HepG2 (cell line): ENCODE data around the gene SYTL5. TPM values are rescaled to one million over a fixed set of nuclear protein-coding genes. Genes with fewer than 3 reads are reported as not detected.

Experiments
- ATAC-seq: fragments of 200-7000 bp; cut with Tn5 transposase; 3 replicates; pipeline ENCODE4 v1.9.1; 2020; ENCODE audit warnings: mild to moderate bottlenecking, moderate library complexity
- BruUV-seq: library from RNA; stranded (reverse); fragments of 400-500 nt; replicated peaks from 2 replicates; lab custom pipeline; 2021; lab: Mats Ljungman, UMichigan
- CTCF ChIA-PET: fragments of 300-600 bp; formaldehyde crosslinking; extraction: SDS; loops from one replicate; lab custom pipeline; 2021; ENCODE audit warnings: low total read pairs, inconsistent platforms, low intra/inter-chr PET ratio; lab: Yijun Ruan, JAX
- POLR2A ChIA-PET: fragments of 350-600 bp; sonication (Branson Sonifier 250); formaldehyde crosslinking; loops from one replicate; lab custom pipeline; 2020; ENCODE audit warnings: antibody characterized with exemption, inconsistent platforms; lab: Yijun Ruan, JAX
- DNase-seq: peaks from one replicate; pipeline ENCODE4 v3.0.0-alpha.2; 2015; ENCODE audit warnings: low spot score
- FAIRE-seq: peaks from 3 replicates; lab custom pipeline; 2011; peaks lifted over from hg19 to GRCh38; lab: Jason Lieb, UNC
- H2AFZ ChIP-seq: one replicate; pipeline ENCODE4 v1.6.1; 2011; ENCODE audit warnings: low read length, inconsistent platforms
- H3K27ac ChIP-seq: fragments of 300-600 bp; 3 replicates; pipeline ENCODE4 v1.8.0; 2011; ENCODE audit warnings: mixed run types, mild to moderate bottlenecking, mixed read lengths, low read length, inconsistent platforms; ENCODE audit not compliant: insufficient read depth; ENCODE audit errors: extremely low read length
- H3K27me3 ChIP-seq, 2 experiments: fragments of 200-600 bp in 1 of 2; 2 replicates in 1 of 2; 3 replicates in 1 of 2; pipeline versions ENCODE4 v1.6.0 to v1.8.0; 2011; ENCODE audit warnings: low read length in 2 of 2, mild to moderate bottlenecking in 2 of 2, moderate library complexity in 2 of 2, inconsistent platforms in 1 of 2; ENCODE audit not compliant: insufficient read depth in 2 of 2, control insufficient read depth in 1 of 2
- H3K36me3 ChIP-seq, 2 experiments: fragments of 200-600 bp in 1 of 2; replicated peaks in 1 of 2; 2 replicates in 1 of 2; 3 replicates in 1 of 2; pipeline versions ENCODE4 v1.5.1 to v1.8.0; 2011; ENCODE audit warnings: low read length in 2 of 2, inconsistent platforms in 1 of 2; ENCODE audit not compliant: insufficient read depth in 2 of 2, control insufficient read depth in 1 of 2
- H3K4me1 ChIP-seq: 2 replicates; pipeline ENCODE4 v1.5.1; 2012; ENCODE audit warnings: low read length, inconsistent platforms; ENCODE audit not compliant: insufficient read depth
- H3K4me2 ChIP-seq: 2 replicates; pipeline ENCODE4 v1.6.0; 2011; ENCODE audit warnings: low read depth, low read length, inconsistent platforms
- H3K4me3 ChIP-seq, 3 experiments: fragments of 200-600 bp in 1 of 3; sonication (generic), shearing (Covaris generic) in 1 of 3; replicated peaks in 1 of 3; 2 replicates each; pipeline ENCODE4 v1.5.1; 2011 to 2016; ENCODE audit warnings: low read length in 3 of 3, inconsistent platforms in 2 of 3, low read depth in 2 of 3, mild to moderate bottlenecking in 2 of 3, control low read depth in 1 of 3, mixed read lengths in 1 of 3; ENCODE audit not compliant: insufficient read depth in 1 of 3
- H3K79me2 ChIP-seq: one replicate; pipeline ENCODE4 v1.6.1; 2011; ENCODE audit warnings: low read length, inconsistent platforms; ENCODE audit not compliant: insufficient read depth
- H3K9ac ChIP-seq: 2 replicates; pipeline ENCODE4 v1.6.0; 2011; ENCODE audit warnings: mild to moderate bottlenecking, low read depth, low read length, inconsistent platforms; ENCODE audit not compliant: insufficient read depth
- H3K9me3 ChIP-seq: 2 replicates; pipeline ENCODE4 v1.5.1; 2012; ENCODE audit warnings: mild to moderate bottlenecking, low read length
- H4K20me1 ChIP-seq: 2 replicates; pipeline ENCODE4 v1.6.0; 2011; ENCODE audit warnings: inconsistent platforms, mild to moderate bottlenecking, low read length, moderate library complexity; ENCODE audit not compliant: insufficient read depth
- CREB1 ChIP-seq, 2 experiments: fragments of 450-650 bp in 1 of 2; IDR thresholded peaks; 2 replicates each; pipeline ENCODE4 v1.6.1; 2016 to 2017; ENCODE audit warnings: control low read depth in 1 of 2, mild to moderate bottlenecking in 1 of 2, missing compliant biosample characterization in 1 of 2, missing genetic modification characterization in 1 of 2
- ETS1 ChIP-seq: sonication (generic); formaldehyde crosslinking; IDR thresholded peaks from 2 replicates; pipeline ENCODE4 v1.4.0; 2020; ENCODE audit warnings: missing genetic modification reagents
- MAFK ChIP-seq, 2 experiments: IDR thresholded peaks in 1 of 2; conservative IDR thresholded peaks in 1 of 2; 2 replicates each; pipeline ENCODE4 v1.6.1; 2011; ENCODE audit warnings: improper control_type of control experiment in 2 of 2, low read length in 2 of 2
- MBD4 ChIP-seq: IDR thresholded peaks from 2 replicates; pipeline ENCODE4 v1.6.1; 2012; ENCODE audit warnings: low read length, inconsistent platforms, borderline replicate concordance
- NAIF1 ChIP-seq: sonication (generic); formaldehyde crosslinking; IDR thresholded peaks from 2 replicates; pipeline ENCODE4 v1.5.0; 2020; ENCODE audit warnings: mild to moderate bottlenecking, missing genetic modification reagents, borderline replicate concordance
- NFE2L1 ChIP-seq: sonication (generic); formaldehyde crosslinking; IDR thresholded peaks from 2 replicates; pipeline ENCODE4 v1.4.0; 2020; ENCODE audit warnings: missing genetic modification reagents, mild to moderate bottlenecking, borderline replicate concordance
- PHF5A ChIP-seq: IDR thresholded peaks from one replicate; pipeline ENCODE4 v1.6.1; 2018; ENCODE audit warnings: low read depth, missing genetic modification reagents; ENCODE audit not compliant: unreplicated experiment
- PHF8 ChIP-seq: sonication (generic); formaldehyde crosslinking; IDR thresholded peaks from 2 replicates; pipeline ENCODE4 v1.5.0; 2020; ENCODE audit warnings: missing genetic modification reagents
- PITX1 ChIP-seq: sonication (generic); formaldehyde crosslinking; IDR thresholded peaks from 2 replicates; pipeline ENCODE4 v1.5.1; 2020; ENCODE audit warnings: mild to moderate bottlenecking, missing genetic modification reagents
- REXO4 ChIP-seq: sonication (generic); formaldehyde crosslinking; IDR thresholded peaks from 2 replicates; pipeline ENCODE4 v1.8.0; 2022; ENCODE audit warnings: missing genetic modification reagents, mild to moderate bottlenecking, borderline replicate concordance
- SRF ChIP-seq: IDR thresholded peaks from 2 replicates; pipeline ENCODE4 v1.6.1; 2011; ENCODE audit warnings: mild to moderate bottlenecking, low read depth, low read length, moderate library complexity
- TFAP4 ChIP-seq: sonication (generic); IDR thresholded peaks from 2 replicates; pipeline ENCODE4 v1.6.1; 2016; ENCODE audit warnings: low read depth, borderline replicate concordance
- USF2 ChIP-seq, 2 experiments: sonication (generic) in 1 of 2; formaldehyde crosslinking in 1 of 2; IDR thresholded peaks; 2 replicates each; pipeline versions ENCODE4 v1.5.1 to v1.6.1; 2011 to 2020; ENCODE audit warnings: borderline replicate concordance in 1 of 2, low read depth in 1 of 2, low read length in 1 of 2, mild to moderate bottlenecking in 1 of 2, missing genetic modification reagents in 1 of 2, moderate library complexity in 1 of 2
- ZNF20 ChIP-seq: sonication (generic); formaldehyde crosslinking; IDR thresholded peaks from 2 replicates; pipeline ENCODE4 v1.4.0; 2020; ENCODE audit warnings: mild to moderate bottlenecking, moderate library complexity, missing genetic modification reagents
- ZNF335 ChIP-seq: sonication (generic); formaldehyde crosslinking; IDR thresholded peaks from 2 replicates; pipeline ENCODE4 v1.4.0; 2020; ENCODE audit warnings: missing genetic modification reagents
- ZNF562 ChIP-seq: sonication (generic); formaldehyde crosslinking; IDR thresholded peaks from 2 replicates; pipeline ENCODE4 v1.8.0; 2022; ENCODE audit warnings: missing genetic modification reagents, borderline replicate concordance
- ZNF780A ChIP-seq: sonication (generic); formaldehyde crosslinking; IDR thresholded peaks from 2 replicates; pipeline ENCODE4 v1.8.0; 2022; ENCODE audit warnings: mild to moderate bottlenecking, missing genetic modification reagents, moderate library complexity
- ZUFSP ChIP-seq: sonication (generic); formaldehyde crosslinking; IDR thresholded peaks from 2 replicates; pipeline ENCODE4 v1.9.0; 2021; ENCODE audit warnings: missing genetic modification reagents, mild to moderate bottlenecking, borderline replicate concordance
- WGBS: methylation state at CpG from one replicate; pipeline ENCODE4 v1.1.6; 2017; ENCODE audit warnings: low lambda C conversion rate; 5-methylcytosine and 5-hydroxymethylcytosine counted together
- in situ Hi-C: cut with HindIII; loops from 2 replicates; pipeline ENCODE4 v1.10.0; 2017; ENCODE audit warnings: low pct_unique_long_range_greater_than_20kb; ENCODE audit not compliant: extremely low pct_ligation_motif_present
- intact Hi-C: fragments of 100-400 bp; cut with micrococcal nuclease; formaldehyde crosslinking; loops from one replicate; pipeline ENCODE4 v1.10.0; 2022; ENCODE audit not compliant: unreplicated experiment
- polyA plus RNA-seq, 8 experiments: library from polyadenylated mRNA; depleted of rRNA in 3 of 8; stranded (reverse) in 7 of 8; unstranded in 1 of 8; fragments of >200 nt; fragmentation: Illumina TruSeq in 4 of 8; extraction: Trizol in 4 of 8; gene quantifications; 2 replicates each; pipeline versions ENCODE4 v1.2.1 to v1.2.3, GENCODE V29; 2011 to 2016; ENCODE audit warnings: low read depth in 4 of 8, missing spikeins in 1 of 8, mixed read lengths in 1 of 8; ENCODE audit not compliant: insufficient read depth in 1 of 8
- total RNA-seq, 5 experiments: library from RNA; depleted of rRNA; stranded (reverse); fragments of >200 nt; fragmentation: Illumina TruSeq; extraction: Trizol; gene quantifications; 2 replicates each; pipeline ENCODE4 v1.2.3, GENCODE V29; 2016; ENCODE audit warnings: low read depth in 1 of 5

The SYTL5 gene
- total and polyA plus RNA-seq, 2 of the 13 experiments (the other 11 are each of a cell fraction or from before 2014, with no cell fraction given): not detected

DNA sequence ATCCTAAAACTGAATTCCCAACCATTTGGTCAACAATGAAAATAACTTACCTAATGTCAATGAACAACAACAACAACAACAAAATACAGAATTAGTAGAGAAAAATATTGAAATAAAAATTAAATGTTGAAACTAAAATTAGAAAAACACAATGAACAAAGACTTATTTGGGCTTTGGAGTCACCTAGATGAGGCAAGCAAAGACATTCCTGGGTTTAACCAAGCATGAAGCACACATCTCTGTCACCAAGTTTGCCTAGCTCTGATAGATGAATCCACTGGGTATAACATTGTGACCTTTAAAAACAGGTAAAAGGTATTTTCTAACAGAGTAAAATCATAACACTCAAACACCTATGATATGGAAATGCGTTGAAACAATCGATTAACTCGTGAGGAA lies 13.2 kb upstream of the SYTL5 start:
- Histone ChIP-seq H2AFZ (no peak overlapping the region), H3K9me3 (no peaks in the 10 kb centered on the region)
- BruUV-seq: no TSS peak
- no peak for TF ChIP-seq PITX1
- TF ChIP-seq ZNF20 (CRISPR knock-in tag): no peak
- TF ChIP-seq ZNF562 (CRISPR knock-in tag): no peak
- TF ChIP-seq ZNF335: no peak
- no peak for TF ChIP-seq ETS1 (CRISPR knock-in tag)
- no peak for TF ChIP-seq TFAP4
- no peak for TF ChIP-seq PHF5A (CRISPR knock-in tag)
- TF ChIP-seq CREB1 (IDR thresholded peaks at IDR 0.05): no peak
- TF ChIP-seq CREB1 (CRISPR knock-in tag; IDR thresholded peaks at IDR 0.05): no peak
- no peak for TF ChIP-seq ZUFSP (CRISPR knock-in tag)
- TF ChIP-seq PHF8 (CRISPR knock-in tag): no peak
- TF ChIP-seq SRF: no peak
- TF ChIP-seq USF2 (IDR thresholded peaks at IDR 0.05; ENCODE audit: low read depth, low read length): no peak
- TF ChIP-seq USF2 (CRISPR knock-in tag; IDR thresholded peaks at IDR 0.05; ENCODE audit: borderline replicate concordance): no peak
- TF ChIP-seq MBD4: no peak
- TF ChIP-seq NFE2L1: no peak
- TF ChIP-seq MAFK (conservative IDR thresholded peaks at IDR 0.05 in 1 of 2, IDR thresholded peaks at IDR 0.05 in 1 of 2; ENCODE audit: low read length in 2 of 2): no peak
- no peak for TF ChIP-seq ZNF780A
- no peak for TF ChIP-seq NAIF1 (CRISPR knock-in tag)
- no peak for TF ChIP-seq REXO4 (CRISPR knock-in tag)
- TF ChIP-seq, all 625 proteins: peak for 0
- DNase-seq: no peak
- H3K4me1 ChIP-seq: peaks cover 8% of the 10 kb centered on the region; the same call in 1 of the 2 replicates
- H4K20me1 ChIP-seq: no peaks in the 10 kb centered on the region
- ATAC-seq: no peak
- no peak overlapping the region for H3K4me2 ChIP-seq
- WGBS: 77% methylated on average over 3 of the region's 3 CpGs
- H3K9ac ChIP-seq: no peak overlapping the region
- H3K27me3 ChIP-seq: no peaks in the 10 kb centered on the region
- CTCF ChIA-PET: no interaction called here
- no peak overlapping the region for H3K27ac ChIP-seq
- H3K36me3 ChIP-seq: no peaks in the 10 kb centered on the region
- in situ Hi-C loops (no loop called here), intact Hi-C loops (no loop called here)
- no peak overlapping the region for H3K4me3 ChIP-seq
- POLR2A ChIA-PET: interaction anchor here (1.1 kb wide), 1 partner anchor 34 kb away, joined by 3 read pairs; no protein-coding TSS in a partner anchor
- no peaks in the 10 kb centered on the region for H3K79me2 ChIP-seq
- no peak for FAIRE-seq
